Ramos (cell line): Measurements from ENCODE around the gene IL1RN.

Experiments
- in situ Hi-C: fragments of 300-500 bp; cut with MboI; formaldehyde crosslinking; loops from one replicate; pipeline ENCODE4 v1.14.3; 2022; ENCODE audit warnings: low sequenced_read_pairs; ENCODE audit not compliant: unreplicated experiment

The IL1RN gene

GRCh38 chr2:113102133-113102532, 25.3 kb upstream of the IL1RN start:
- in situ Hi-C loops, result no loop called here

GRCh38 chr2:113103277-113103676, 24.1 kb upstream of the IL1RN start:
- in situ Hi-C loops, result no loop called here

- in situ Hi-C loops, result no loop called here
Measured at GRCh38 chr2:113104054-113104611, 23.3 kb upstream of the IL1RN start.

- in situ Hi-C loops, result no loop called here
Measured at GRCh38 chr2:113105047-113105785, 22.2 kb upstream of the IL1RN start.

GRCh38 chr2:113111121-113111520, 16.3 kb upstream of the IL1RN start:
- in situ Hi-C loops, result no loop called here

- in situ Hi-C loops, result no loop called here
Measured at GRCh38 chr2:113111823-113112287, 15.5 kb upstream of the IL1RN start.

- in situ Hi-C loops, result no loop called here
Measured at GRCh38 chr2:113112441-113112840, 15.0 kb upstream of the IL1RN start.

- in situ Hi-C loops, result no loop called here
Measured at GRCh38 chr2:113112871-113113270, 14.5 kb upstream of the IL1RN start.

GRCh38 chr2:113113807-113114206, 13.6 kb upstream of the IL1RN start:
- in situ Hi-C loops, result no loop called here

- in situ Hi-C loops, result no loop called here
Measured at GRCh38 chr2:113114224-113114945, 13.0 kb upstream of the IL1RN start.

- in situ Hi-C loops, result no loop called here
Measured at GRCh38 chr2:113114996-113115395, 12.4 kb upstream of the IL1RN start.

- in situ Hi-C loops, result no loop called here
Measured at GRCh38 chr2:113116100-113116958, 11.1 kb upstream of the IL1RN start.

GRCh38 chr2:113117541-113118262, 9.7 kb upstream of the IL1RN start:
- in situ Hi-C loops, result no loop called here

- in situ Hi-C loops, result no loop called here
Measured at GRCh38 chr2:113118263-113118657, 9.1 kb upstream of the IL1RN start.

GRCh38 chr2:113119111-113119510, 8.3 kb upstream of the IL1RN start:
- in situ Hi-C loops, result no loop called here

- in situ Hi-C loops, result no loop called here
Measured at GRCh38 chr2:113120861-113121260, 6.5 kb upstream of the IL1RN start.

GRCh38 chr2:113122364-113122763, 5.0 kb upstream of the IL1RN start:
- in situ Hi-C loops, result no loop called here

- in situ Hi-C loops, result no loop called here
Measured at GRCh38 chr2:113123726-113124125, 3.7 kb upstream of the IL1RN start.

- in situ Hi-C loops, result no loop called here
Measured at GRCh38 chr2:113124181-113124961, 3.0 kb upstream of the IL1RN start.
